LNCAP (cell line): Measurements from ENCODE around the gene CYRIA.

Experiments used
- TF ChIP-seq, protein P1 (sequence below): fragments of 450-650 bp; IDR thresholded peaks from 2 replicates; pipeline ENCODE4 v1.5.1; 2017; ENCODE audit warnings: mild to moderate bottlenecking

Gene CYRIA

DNA sequence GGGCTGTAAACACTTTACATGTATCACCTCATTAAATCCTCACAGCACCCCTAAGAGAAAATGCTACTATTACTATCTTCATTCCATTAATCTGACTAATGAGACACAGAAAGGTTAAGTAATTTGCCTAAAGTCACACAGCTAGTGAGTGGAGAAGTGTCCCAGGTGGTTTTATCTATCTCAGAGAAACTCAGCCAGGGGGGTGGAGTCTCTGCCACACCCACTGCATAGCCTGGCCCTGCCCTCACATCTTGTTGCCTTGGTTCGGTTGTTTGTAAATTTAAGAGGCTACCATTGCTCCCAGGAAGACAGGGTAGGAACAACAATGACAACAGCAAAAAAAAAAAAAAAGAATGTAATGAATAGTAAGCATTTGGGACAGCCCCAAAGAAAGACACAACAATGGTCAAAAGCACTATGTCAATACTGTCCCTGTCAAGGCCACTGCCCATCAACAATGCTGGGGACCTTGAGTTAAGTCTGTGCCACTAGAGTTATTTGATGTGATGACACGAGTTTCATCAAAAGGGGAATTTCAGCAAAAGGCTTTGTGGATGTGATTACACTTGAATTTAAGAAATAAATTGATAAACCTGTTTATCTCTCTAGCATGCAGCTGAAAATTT, 17.5 kb downstream of the CYRIA start:
- TF ChIP-seq, protein P1, sequence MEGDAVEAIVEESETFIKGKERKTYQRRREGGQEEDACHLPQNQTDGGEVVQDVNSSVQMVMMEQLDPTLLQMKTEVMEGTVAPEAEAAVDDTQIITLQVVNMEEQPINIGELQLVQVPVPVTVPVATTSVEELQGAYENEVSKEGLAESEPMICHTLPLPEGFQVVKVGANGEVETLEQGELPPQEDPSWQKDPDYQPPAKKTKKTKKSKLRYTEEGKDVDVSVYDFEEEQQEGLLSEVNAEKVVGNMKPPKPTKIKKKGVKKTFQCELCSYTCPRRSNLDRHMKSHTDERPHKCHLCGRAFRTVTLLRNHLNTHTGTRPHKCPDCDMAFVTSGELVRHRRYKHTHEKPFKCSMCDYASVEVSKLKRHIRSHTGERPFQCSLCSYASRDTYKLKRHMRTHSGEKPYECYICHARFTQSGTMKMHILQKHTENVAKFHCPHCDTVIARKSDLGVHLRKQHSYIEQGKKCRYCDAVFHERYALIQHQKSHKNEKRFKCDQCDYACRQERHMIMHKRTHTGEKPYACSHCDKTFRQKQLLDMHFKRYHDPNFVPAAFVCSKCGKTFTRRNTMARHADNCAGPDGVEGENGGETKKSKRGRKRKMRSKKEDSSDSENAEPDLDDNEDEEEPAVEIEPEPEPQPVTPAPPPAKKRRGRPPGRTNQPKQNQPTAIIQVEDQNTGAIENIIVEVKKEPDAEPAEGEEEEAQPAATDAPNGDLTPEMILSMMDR = no peak

DNA sequence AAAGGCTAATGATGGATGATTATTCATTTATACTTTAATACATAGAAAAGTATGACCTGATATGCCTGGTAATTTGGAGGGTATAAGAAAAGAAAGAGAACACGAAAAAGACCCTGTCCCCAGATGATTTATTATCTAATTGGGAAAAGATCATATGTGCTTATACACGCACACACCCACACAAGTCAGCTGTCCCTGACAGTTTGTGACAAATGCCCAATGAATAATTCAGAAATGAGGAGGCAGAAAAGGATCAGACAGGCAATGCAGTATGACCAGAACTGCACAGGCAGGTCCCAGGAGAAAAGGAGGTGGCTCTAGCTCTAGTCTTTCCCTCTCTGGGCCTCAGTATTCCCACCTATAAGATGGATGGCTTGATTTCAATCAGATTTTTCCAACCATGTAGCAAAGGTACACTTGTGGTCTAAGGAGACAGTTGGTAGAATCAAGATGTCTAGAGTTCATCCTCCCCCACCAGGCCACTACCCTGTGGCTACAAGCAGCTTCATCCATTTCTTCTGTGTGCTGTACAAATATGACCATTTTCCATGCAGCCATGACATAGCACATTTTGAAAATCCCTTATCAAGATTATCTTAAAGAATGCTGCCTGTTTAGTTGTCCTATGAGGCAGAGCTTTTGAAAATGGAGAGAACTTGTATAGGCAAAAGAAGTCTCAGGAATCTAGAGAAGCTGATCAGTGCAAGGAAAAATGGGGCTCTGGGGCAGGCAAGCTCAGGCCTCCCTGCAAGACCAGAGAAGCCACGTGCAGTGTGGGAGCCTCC, 19.7 kb downstream of the CYRIA start:
- TF ChIP-seq, protein P1 = no peak

DNA sequence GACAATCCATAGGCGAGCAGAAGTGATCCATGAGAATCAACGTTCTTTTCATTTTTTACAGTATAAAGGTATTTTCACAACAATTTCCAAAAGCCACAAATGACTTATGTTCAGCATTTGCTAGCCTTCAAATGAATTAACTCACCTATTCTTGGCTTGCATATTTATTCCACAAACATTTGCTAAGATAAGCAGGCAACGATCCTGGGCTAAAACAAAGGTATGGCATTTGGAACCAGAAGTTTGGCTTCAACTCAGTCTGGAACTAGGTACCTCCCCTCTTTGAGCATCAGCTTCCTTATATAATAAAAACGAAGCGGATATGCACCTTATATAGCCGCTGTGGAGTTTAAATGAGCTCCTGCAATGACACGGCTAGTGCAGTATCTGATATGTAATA, 20.5 kb downstream of the CYRIA start:
- TF ChIP-seq, protein P1 = no peak

DNA sequence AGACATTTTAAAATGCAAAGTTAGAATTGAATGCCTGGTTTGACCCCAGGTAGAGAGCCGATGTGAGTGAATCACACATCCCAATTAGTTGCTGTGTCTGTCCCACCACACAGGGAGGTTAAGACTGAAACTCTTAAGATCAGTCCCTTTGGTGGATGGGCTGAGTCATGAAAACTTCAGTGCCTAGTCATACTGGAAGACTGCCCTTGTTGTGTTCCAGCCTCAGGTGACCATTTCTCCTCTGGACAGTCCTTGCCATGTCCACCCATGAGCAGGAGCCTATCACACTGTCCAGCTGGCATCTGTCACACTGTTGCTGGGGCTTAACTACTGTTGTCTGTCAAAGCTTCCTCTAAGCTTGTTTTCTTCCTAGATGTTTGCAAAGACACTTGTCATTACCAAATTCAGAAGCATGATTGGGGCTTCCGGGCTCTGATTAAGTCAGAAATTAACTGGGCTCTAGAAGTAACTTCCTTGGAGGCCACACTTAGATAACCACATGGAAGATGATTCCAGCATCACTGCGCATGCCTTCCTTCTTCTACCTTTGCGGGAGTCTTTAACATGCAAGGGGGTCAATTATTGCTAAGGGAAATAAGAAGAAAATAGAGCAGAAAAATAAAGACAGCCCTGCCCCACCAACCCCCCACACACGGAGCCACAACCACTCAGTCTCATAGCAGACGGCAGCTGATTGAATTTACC, 21.3 kb downstream of the CYRIA start:
- TF ChIP-seq, protein P1 = no peak

DNA sequence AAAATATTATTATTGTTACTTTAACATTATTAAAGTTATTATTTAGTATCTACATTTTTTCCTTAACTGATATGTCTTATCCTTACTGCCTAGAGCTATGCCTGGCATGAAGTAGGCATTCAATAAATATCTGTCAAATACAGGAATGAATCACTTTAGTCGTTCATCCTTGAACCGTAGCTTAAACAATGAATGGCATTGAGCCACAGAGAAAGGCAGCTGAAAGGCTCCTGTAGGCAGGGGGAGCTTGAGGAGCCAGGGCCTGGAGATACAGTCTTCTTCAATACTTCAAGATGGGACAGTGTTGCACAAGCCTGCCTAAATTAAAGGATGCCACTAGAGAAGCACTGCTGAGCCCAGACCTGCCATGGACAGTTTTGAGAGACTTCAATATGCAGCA, 22.5 kb downstream of the CYRIA start:
- TF ChIP-seq, protein P1 = no peak

DNA sequence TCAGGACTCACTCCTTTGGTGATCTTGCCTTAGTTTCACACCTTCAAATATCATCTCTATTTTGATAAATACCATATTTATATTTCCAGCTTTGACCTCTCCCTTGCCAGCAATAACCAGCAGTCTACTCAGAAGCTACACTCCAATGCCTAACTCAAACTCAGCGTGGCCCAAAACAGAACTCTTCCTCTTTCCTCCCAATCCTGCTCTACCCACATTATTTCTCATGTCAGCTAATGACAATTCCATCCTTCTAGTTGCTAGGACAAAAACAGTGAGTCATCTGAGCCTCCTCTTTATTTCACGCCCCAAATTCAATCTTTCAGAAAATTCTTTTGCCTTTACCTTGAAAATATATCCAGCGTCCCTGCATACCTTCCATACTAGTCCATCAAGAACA, 23.5 kb downstream of the CYRIA start:
- TF ChIP-seq, protein P1 = no peak

DNA sequence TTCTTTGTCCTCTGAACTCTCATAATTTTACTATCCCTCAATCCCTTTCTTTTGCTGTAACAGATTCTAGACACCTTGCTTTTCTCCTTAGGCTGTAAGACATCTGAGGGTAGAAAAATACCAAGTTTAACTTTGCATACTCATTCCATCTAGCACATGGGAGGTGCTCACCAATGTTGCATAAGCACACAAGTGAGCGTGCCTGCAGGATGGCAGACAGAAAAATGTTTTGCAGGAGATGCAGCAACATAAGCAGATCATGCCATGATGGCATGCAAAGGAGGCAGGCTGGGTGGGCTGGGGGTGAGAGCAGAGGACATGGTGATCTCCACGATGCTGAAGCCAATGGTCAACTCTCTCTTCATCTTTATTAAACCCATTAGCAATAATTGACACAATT, 24.1 kb downstream of the CYRIA start:
- TF ChIP-seq, protein P1 = no peak
